ENCODE data around the gene OPRM1. TPM values are rescaled to one million over a fixed set of nuclear protein-coding genes. Genes with fewer than 3 reads are reported as not detected.

Gene OPRM1
- total RNA-seq, 1 donor from 2014 or later, result not detected

DNA sequence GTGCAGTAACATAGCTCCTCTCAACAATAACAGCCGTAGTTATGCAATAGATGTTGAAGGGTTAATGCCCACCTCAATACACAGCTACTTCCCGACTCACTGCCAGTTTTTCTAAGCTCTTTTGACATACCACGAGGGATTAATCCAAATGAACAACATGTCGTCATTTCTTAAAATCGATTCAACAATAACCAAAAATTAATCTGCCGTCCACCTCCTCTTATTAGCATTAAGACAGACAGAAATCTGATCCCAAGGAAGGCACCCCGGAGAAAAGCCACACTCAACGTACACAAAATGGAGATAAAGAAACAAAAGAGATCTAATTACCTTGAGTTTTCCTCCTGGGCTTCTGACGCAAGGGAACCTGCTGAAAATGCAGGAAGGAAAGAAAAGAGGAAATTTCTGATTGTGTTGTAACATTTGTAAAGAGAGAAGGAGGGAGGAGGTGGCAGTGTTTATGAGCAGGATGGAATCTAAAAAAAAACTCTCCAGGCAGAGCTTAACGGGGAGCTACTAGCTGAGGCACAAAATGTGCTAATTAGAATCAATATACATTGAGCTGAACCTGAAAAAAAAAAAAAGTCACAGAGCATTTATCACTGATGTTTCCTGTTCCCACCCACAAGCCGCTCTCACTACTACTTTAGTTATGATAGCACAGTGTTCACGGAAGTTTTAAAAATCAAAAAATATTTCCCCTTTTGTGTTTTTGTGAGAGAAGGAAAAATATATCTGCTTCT is 208.2 kb downstream of the OPRM1 start:
- Mint-ChIP-seq H3K4me3 (ENCODE audit: unreplicated experiment) (peak overlapping the region; percentile 46), H3K36me3 (ENCODE audit: low read depth) (no peaks in the 10 kb centered on the region), H3K4me1 (ENCODE audit: low read depth) (peaks cover 5% of the 10 kb centered on the region), H3K27ac (ENCODE audit: unreplicated experiment) (no peak overlapping the region), H3K27me3 (ENCODE audit: low read depth) (peaks cover 2% of the 10 kb centered on the region), H3K9me3 (ENCODE audit: low read depth) (no peaks in the 10 kb centered on the region)
- no peak for DNase-seq (ENCODE audit: low spot score)
- TF ChIP-seq, protein P1, sequence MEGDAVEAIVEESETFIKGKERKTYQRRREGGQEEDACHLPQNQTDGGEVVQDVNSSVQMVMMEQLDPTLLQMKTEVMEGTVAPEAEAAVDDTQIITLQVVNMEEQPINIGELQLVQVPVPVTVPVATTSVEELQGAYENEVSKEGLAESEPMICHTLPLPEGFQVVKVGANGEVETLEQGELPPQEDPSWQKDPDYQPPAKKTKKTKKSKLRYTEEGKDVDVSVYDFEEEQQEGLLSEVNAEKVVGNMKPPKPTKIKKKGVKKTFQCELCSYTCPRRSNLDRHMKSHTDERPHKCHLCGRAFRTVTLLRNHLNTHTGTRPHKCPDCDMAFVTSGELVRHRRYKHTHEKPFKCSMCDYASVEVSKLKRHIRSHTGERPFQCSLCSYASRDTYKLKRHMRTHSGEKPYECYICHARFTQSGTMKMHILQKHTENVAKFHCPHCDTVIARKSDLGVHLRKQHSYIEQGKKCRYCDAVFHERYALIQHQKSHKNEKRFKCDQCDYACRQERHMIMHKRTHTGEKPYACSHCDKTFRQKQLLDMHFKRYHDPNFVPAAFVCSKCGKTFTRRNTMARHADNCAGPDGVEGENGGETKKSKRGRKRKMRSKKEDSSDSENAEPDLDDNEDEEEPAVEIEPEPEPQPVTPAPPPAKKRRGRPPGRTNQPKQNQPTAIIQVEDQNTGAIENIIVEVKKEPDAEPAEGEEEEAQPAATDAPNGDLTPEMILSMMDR (IDR thresholded peaks at IDR 0.05), result no peak

DNA sequence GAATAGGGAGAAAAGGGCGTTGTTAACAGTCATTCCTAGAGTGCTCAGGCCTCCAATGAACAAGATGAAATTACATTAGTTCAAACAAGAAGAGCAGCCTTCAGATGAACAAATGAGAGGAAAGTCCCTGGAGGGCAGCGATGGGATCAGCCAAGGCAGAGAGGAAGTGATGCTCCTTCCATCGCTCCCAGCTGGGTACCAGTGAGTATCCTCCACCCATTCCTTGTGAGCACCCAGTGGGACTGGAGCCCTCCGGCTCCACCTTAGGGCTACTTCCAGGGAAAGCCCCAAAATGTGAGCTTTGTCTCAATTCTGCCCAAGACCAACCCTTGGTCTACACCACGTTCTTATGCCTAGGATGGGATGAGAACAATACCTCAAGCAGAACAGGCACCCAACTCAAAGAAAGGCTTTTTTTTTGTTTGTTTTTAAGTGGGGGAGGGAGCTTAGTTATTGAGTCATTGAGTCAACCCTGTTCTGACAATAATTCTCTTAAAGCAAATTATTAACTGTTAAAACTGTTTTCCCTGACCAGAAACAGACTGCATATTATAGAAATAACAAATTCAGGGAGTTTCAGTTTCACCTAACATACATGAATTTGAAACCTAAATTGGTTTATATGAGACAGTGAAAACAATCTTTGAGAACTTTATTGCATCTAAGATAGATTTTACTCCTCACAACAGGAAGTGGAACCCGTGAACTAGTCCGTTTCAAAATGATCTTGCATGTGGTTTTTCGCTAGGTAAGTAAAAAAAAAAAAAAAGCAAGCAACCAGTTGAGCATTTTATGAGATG is 210.7 kb downstream of the OPRM1 start:
- Mint-ChIP-seq H3K9me3 (ENCODE audit: low read depth) (peaks cover 5% of the 10 kb centered on the region), H3K36me3 (ENCODE audit: low read depth) (no peaks in the 10 kb centered on the region), H3K4me3 (ENCODE audit: unreplicated experiment) (no peak overlapping the region), H3K27ac (ENCODE audit: unreplicated experiment) (no peak overlapping the region), H3K27me3 (ENCODE audit: low read depth) (peaks cover 2% of the 10 kb centered on the region), H3K4me1 (ENCODE audit: low read depth) (peaks cover 5% of the 10 kb centered on the region)
- TF ChIP-seq, protein P1 (IDR thresholded peaks at IDR 0.05), result no peak
- no peak for DNase-seq (ENCODE audit: low spot score)

DNA sequence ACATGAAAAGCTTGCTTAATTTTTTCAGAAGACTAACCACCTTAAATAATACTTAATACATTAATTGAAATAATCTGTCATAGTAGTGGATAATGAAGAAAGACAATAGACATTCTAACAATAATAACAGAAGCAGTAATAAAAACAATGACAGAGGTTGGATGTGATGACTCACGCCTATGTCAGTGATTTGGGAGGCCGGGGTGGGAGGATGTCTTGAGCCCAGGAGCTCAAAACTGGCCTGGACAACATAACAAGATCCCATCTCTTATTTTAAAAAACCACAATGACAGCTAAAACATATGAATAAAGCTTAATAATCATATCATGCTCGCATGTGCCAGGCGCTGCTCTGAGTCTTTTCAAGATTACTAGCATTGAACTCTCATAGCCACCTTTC is 212.1 kb downstream of the OPRM1 start:
- Mint-ChIP-seq H3K27me3 (ENCODE audit: low read depth) (peaks cover 2% of the 10 kb centered on the region), H3K4me3 (ENCODE audit: unreplicated experiment) (no peak overlapping the region), H3K9me3 (ENCODE audit: low read depth) (peaks cover 16% of the 10 kb centered on the region), H3K27ac (ENCODE audit: unreplicated experiment) (no peak overlapping the region), H3K4me1 (ENCODE audit: low read depth) (peaks cover 5% of the 10 kb centered on the region), H3K36me3 (ENCODE audit: low read depth) (peaks cover 6% of the 10 kb centered on the region)
- TF ChIP-seq, protein P1 (IDR thresholded peaks at IDR 0.05), result no peak
- no peak for DNase-seq (ENCODE audit: low spot score)

DNA sequence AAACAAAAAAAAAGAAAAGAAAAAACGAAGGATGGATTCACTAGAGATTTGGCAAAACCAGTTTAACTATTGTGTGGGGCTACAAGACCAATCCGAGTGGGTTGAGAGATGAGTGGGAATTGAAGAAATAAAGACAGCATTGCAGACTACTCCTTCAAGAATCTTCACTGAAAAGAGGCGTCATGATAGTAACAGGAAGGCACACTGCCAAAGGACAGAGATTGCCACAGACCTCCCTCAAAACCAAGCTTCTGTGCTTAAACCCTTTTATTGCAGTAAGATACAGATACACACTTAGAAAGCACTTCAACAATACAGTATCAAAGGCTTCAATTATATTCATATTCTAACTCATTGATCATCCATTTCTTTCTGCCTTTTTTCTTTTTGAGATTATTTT is 213.6 kb downstream of the OPRM1 start:
- H3K27me3 Mint-ChIP-seq (ENCODE audit: low read depth), result no peaks in the 10 kb centered on the region
- H3K9me3 Mint-ChIP-seq (ENCODE audit: low read depth), result peaks cover 16% of the 10 kb centered on the region
- DNase-seq (ENCODE audit: low spot score), result no peak
- H3K27ac Mint-ChIP-seq (ENCODE audit: unreplicated experiment), result no peak overlapping the region
- H3K4me3 Mint-ChIP-seq (ENCODE audit: unreplicated experiment), result no peak overlapping the region
- peaks cover 6% of the 10 kb centered on the region for H3K36me3 Mint-ChIP-seq (ENCODE audit: low read depth)
- no peaks in the 10 kb centered on the region for H3K4me1 Mint-ChIP-seq (ENCODE audit: low read depth)
- TF ChIP-seq, protein P1 (IDR thresholded peaks at IDR 0.05), result no peak

DNA sequence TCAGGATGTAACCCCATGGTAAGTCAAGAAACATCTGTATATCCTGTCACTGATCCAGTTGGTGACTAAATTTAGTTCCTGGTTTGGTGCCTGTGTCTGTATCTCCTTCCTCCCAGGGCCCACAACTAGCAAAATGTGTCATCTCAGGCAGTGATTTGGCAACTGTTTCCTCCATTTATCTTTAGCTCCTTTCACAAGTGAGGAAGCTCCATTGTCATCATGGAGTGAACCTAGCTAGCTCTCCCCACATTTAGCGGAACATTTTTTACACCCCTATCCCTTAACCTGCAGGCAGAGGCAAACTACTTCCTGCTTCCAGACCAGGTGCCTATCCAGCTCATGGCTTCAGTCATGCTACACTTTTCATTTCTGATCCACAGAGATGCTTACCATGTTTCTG is 218.0 kb downstream of the OPRM1 start:
- no peak overlapping the region for H3K27ac Mint-ChIP-seq (ENCODE audit: unreplicated experiment)
- DNase-seq (ENCODE audit: low spot score), result no peak
- TF ChIP-seq, protein P1 (IDR thresholded peaks at IDR 0.05), result no peak
- H3K4me1 Mint-ChIP-seq (ENCODE audit: low read depth), result no peaks in the 10 kb centered on the region
- peaks cover 16% of the 10 kb centered on the region for H3K9me3 Mint-ChIP-seq (ENCODE audit: low read depth)
- no peaks in the 10 kb centered on the region for H3K27me3 Mint-ChIP-seq (ENCODE audit: low read depth)
- peaks cover 6% of the 10 kb centered on the region for H3K36me3 Mint-ChIP-seq (ENCODE audit: low read depth)
- H3K4me3 Mint-ChIP-seq (ENCODE audit: unreplicated experiment), result no peak overlapping the region

Measured in chondrocyte (in vitro differentiated cells).